ENCODE results near the gene SERPINA12.
A peak's percentile ranks its signal among the peaks of the same experiment; 100 is the strongest.

The SERPINA12 gene

DNA sequence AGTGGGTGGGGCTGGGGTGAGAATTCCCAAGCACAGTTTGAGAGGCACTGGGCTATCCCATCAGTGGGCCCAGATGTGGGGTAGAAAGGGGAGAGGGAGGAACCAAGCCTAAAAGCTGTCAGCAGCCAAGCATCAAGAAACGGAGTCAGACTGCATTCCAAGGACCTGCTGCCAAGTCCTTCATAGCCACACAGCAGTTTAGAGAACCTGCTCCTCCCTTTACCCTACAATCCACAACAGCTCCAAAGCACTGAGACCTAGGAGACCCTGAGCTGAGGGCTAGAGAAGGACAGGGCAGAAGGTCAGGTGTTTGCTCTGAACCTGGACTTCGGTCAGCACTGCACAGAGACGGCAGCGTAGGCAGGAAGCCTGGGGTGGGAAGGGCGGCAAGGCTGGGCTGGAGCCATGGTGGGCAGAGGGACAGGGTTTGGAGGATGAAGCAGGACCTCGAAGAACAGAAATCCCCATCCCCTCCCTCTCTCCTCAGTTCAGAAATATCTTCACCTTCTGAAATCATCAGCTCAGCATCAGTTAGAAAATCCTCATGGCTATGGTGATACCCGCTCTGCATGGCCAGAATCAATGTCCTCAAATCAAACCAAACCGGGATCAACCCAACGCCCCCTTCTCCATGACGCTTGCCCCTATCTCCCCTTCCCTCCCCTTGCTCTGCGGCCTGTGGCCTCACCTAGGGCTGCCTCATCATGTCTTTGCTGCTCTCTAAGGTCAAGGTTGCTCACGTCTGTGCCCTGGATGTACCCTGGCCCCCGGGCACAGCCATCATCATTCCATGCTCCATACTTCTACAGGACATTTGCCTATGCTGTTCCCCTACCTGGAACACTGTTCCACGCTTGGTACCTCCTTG, 39.1 kb upstream of the SERPINA12 start:
- peaks cover 5% of the 10 kb centered on the region for H3K4me1 ChIP-seq (ENCODE audit: insufficient read depth, insufficient read length)
- TF ChIP-seq YY1 (IDR thresholded peaks at IDR 0.05; ENCODE audit: insufficient read depth, insufficient read length) (no peak), SUZ12 (IDR thresholded peaks at IDR 0.05; ENCODE audit: extremely low read depth, insufficient read depth, insufficient read length) (no peak)
- H3K4me3 ChIP-seq (ENCODE audit: insufficient read length, low read depth): no peak overlapping the region
- no peaks in the 10 kb centered on the region for H3K9me3 ChIP-seq (ENCODE audit: insufficient read depth, low read length)
- H3K9ac ChIP-seq (ENCODE audit: insufficient read length, low read depth): no peak overlapping the region
- H3K36me3 ChIP-seq (ENCODE audit: insufficient read depth, insufficient read length, low read length): no peaks in the 10 kb centered on the region
- no peak for DNase-seq (ENCODE audit: low read depth, low spot score)
- no peaks in the 10 kb centered on the region for H3K27me3 ChIP-seq (ENCODE audit: insufficient read depth, insufficient read length)

- Histone ChIP-seq H3K9me3 (ENCODE audit: insufficient read depth, low read length) (no peaks in the 10 kb centered on the region), H3K4me3 (ENCODE audit: insufficient read length, low read depth) (no peak overlapping the region), H3K36me3 (ENCODE audit: insufficient read depth, insufficient read length, low read length) (no peaks in the 10 kb centered on the region), H3K4me1 (ENCODE audit: insufficient read depth, insufficient read length) (peaks cover 5% of the 10 kb centered on the region), H3K9ac (ENCODE audit: insufficient read length, low read depth) (no peak overlapping the region), H3K27me3 (ENCODE audit: insufficient read depth, insufficient read length) (no peaks in the 10 kb centered on the region)
- TF ChIP-seq ZNF274 (IDR thresholded peaks at IDR 0.05; ENCODE audit: low read depth, low read length): no peak
- TF ChIP-seq SUZ12 (IDR thresholded peaks at IDR 0.05; ENCODE audit: extremely low read depth, insufficient read depth, insufficient read length): no peak
- no peak for TF ChIP-seq YY1 (IDR thresholded peaks at IDR 0.05; ENCODE audit: insufficient read depth, insufficient read length)
- DNase-seq (ENCODE audit: low read depth, low spot score): no peak
These were observed 38.5 kb upstream of the SERPINA12 start for GRCh38 chr14:94547726-94548125.

- Histone ChIP-seq H3K27me3 (ENCODE audit: insufficient read depth, insufficient read length) (no peaks in the 10 kb centered on the region), H3K4me3 (ENCODE audit: insufficient read length, low read depth) (no peak overlapping the region), H3K9ac (ENCODE audit: insufficient read length, low read depth) (no peak overlapping the region), H3K9me3 (ENCODE audit: insufficient read depth, low read length) (no peaks in the 10 kb centered on the region), H3K4me1 (ENCODE audit: insufficient read depth, insufficient read length) (peaks cover 5% of the 10 kb centered on the region), H3K36me3 (ENCODE audit: insufficient read depth, insufficient read length, low read length) (no peaks in the 10 kb centered on the region)
- DNase-seq (ENCODE audit: low read depth, low spot score): no peak
- TF ChIP-seq SUZ12 (IDR thresholded peaks at IDR 0.05; ENCODE audit: extremely low read depth, insufficient read depth, insufficient read length): no peak
- TF ChIP-seq ZNF274 (IDR thresholded peaks at IDR 0.05; ENCODE audit: low read depth, low read length): no peak
- no peak for TF ChIP-seq YY1 (IDR thresholded peaks at IDR 0.05; ENCODE audit: insufficient read depth, insufficient read length)
These were observed 37.9 kb upstream of the SERPINA12 start for GRCh38 chr14:94547151-94547680.

- TF ChIP-seq YY1 (IDR thresholded peaks at IDR 0.05; ENCODE audit: insufficient read depth, insufficient read length) (no peak), SUZ12 (IDR thresholded peaks at IDR 0.05; ENCODE audit: extremely low read depth, insufficient read depth, insufficient read length) (no peak), ZNF274 (IDR thresholded peaks at IDR 0.05; ENCODE audit: low read depth, low read length) (no peak)
- Histone ChIP-seq H3K36me3 (ENCODE audit: insufficient read depth, insufficient read length, low read length) (no peaks in the 10 kb centered on the region), H3K9ac (ENCODE audit: insufficient read length, low read depth) (no peak overlapping the region), H3K4me1 (ENCODE audit: insufficient read depth, insufficient read length) (peaks cover 5% of the 10 kb centered on the region), H3K9me3 (ENCODE audit: insufficient read depth, low read length) (no peaks in the 10 kb centered on the region), H3K27me3 (ENCODE audit: insufficient read depth, insufficient read length) (no peaks in the 10 kb centered on the region), H3K4me3 (ENCODE audit: insufficient read length, low read depth) (no peak overlapping the region)
- DNase-seq (ENCODE audit: low read depth, low spot score): no peak
These were observed 36.0 kb upstream of the SERPINA12 start for GRCh38 chr14:94545131-94545841.

- peaks cover 5% of the 10 kb centered on the region for H3K4me1 ChIP-seq (ENCODE audit: insufficient read depth, insufficient read length)
- no peak for TF ChIP-seq ZNF274 (IDR thresholded peaks at IDR 0.05; ENCODE audit: low read depth, low read length)
- no peak for TF ChIP-seq YY1 (IDR thresholded peaks at IDR 0.05; ENCODE audit: insufficient read depth, insufficient read length)
- TF ChIP-seq SUZ12 (IDR thresholded peaks at IDR 0.05; ENCODE audit: extremely low read depth, insufficient read depth, insufficient read length): no peak
- H3K4me3 ChIP-seq (ENCODE audit: insufficient read length, low read depth): no peak overlapping the region
- H3K9me3 ChIP-seq (ENCODE audit: insufficient read depth, low read length): no peaks in the 10 kb centered on the region
- no peak for DNase-seq (ENCODE audit: low read depth, low spot score)
- H3K27me3 ChIP-seq (ENCODE audit: insufficient read depth, insufficient read length): no peaks in the 10 kb centered on the region
- no peak overlapping the region for H3K9ac ChIP-seq (ENCODE audit: insufficient read length, low read depth)
- no peaks in the 10 kb centered on the region for H3K36me3 ChIP-seq (ENCODE audit: insufficient read depth, insufficient read length, low read length)
These were observed 35.5 kb upstream of the SERPINA12 start for GRCh38 chr14:94544726-94545125.

DNA sequence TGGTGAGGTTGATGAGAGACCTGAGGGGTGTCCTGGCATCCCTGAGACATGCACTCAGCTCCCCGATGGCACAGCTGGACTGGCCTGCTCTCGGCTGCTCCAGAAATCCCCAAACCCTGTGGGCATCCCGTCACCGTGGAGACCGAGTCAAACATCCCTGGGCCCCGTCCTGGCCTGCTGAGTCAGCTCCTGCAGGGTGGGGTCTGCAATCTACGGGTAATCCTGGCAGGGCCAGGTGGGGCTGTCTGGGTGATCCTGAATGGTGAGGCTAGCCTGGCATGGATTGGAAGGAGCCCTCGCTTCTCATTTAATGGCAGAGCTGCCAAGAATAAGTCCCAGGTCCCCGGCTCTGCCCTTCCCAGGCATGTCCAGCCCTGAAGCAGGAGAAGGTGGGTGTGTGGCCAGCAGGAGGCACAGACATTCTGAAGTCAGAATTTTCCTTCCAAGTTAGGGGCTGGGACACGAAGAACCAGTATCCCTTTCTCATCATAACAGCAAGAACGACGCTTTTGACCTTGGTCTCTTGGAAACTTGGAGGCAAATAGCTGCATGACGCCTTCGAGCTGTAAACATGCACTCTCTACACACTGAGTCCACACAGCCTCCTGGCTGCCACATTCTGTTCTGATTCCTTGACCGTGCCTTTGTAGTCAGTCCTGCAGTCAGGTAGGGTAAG, 34.3 kb upstream of the SERPINA12 start:
- H3K36me3 ChIP-seq (ENCODE audit: insufficient read depth, insufficient read length, low read length): no peaks in the 10 kb centered on the region
- H3K4me3 ChIP-seq (ENCODE audit: insufficient read length, low read depth): peak overlapping the region; percentile 2
- no peak overlapping the region for H3K9ac ChIP-seq (ENCODE audit: insufficient read length, low read depth)
- peaks cover 5% of the 10 kb centered on the region for H3K4me1 ChIP-seq (ENCODE audit: insufficient read depth, insufficient read length)
- no peaks in the 10 kb centered on the region for H3K9me3 ChIP-seq (ENCODE audit: insufficient read depth, low read length)
- TF ChIP-seq YY1 (IDR thresholded peaks at IDR 0.05; ENCODE audit: insufficient read depth, insufficient read length) (no peak), ZNF274 (IDR thresholded peaks at IDR 0.05; ENCODE audit: low read depth, low read length) (no peak), SUZ12 (IDR thresholded peaks at IDR 0.05; ENCODE audit: extremely low read depth, insufficient read depth, insufficient read length) (no peak)
- no peak for DNase-seq (ENCODE audit: low read depth, low spot score)
- no peaks in the 10 kb centered on the region for H3K27me3 ChIP-seq (ENCODE audit: insufficient read depth, insufficient read length)
